ENCODE data around the gene DPF1.
"Not testable (repeated sequence)": the region's sequence is repeated elsewhere in the genome, so short reads cannot be mapped to it uniquely, and the experiment has no call there.

The DPF1 gene

GRCh38 chr19:38250428-38250820 lies 26.4 kb upstream of the DPF1 start:
- no peak for DNase-seq

GRCh38 chr19:38248421-38248820 lies 24.4 kb upstream of the DPF1 start:
- no peak for DNase-seq

- no peak for DNase-seq
These were observed 23.8 kb upstream of the DPF1 start for GRCh38 chr19:38247734-38248268.

- DNase-seq, result no peak
These were observed 23.1 kb upstream of the DPF1 start for GRCh38 chr19:38247126-38247525.

- no peak for DNase-seq
These were observed 21.9 kb upstream of the DPF1 start for GRCh38 chr19:38245826-38246498.

GRCh38 chr19:38243279-38243673 lies 19.3 kb upstream of the DPF1 start:
- no peak for DNase-seq

GRCh38 chr19:38239816-38240215 lies 15.8 kb upstream of the DPF1 start:
- no peak for DNase-seq

GRCh38 chr19:38234615-38235014 lies 10.6 kb upstream of the DPF1 start:
- DNase-seq, result no peak

GRCh38 chr19:38233740-38234251 lies 9.8 kb upstream of the DPF1 start:
- DNase-seq, result peak; percentile 89 to 91

GRCh38 chr19:38231918-38232317 lies 7.9 kb upstream of the DPF1 start:
- DNase-seq, result no peak

GRCh38 chr19:38230506-38231133 lies 6.6 kb upstream of the DPF1 start:
- not testable (repeated sequence) for DNase-seq

- DNase-seq, result peak; percentile 77 to 82
These were observed 5.6 kb upstream of the DPF1 start for GRCh38 chr19:38229585-38230073.

GRCh38 chr19:38228491-38229439 lies 4.7 kb upstream of the DPF1 start:
- DNase-seq, result no peak

GRCh38 chr19:38228005-38228377 lies 4.0 kb upstream of the DPF1 start:
- no peak for DNase-seq

- DNase-seq, result no peak
These were observed 3.4 kb upstream of the DPF1 start for GRCh38 chr19:38227287-38228004.

GRCh38 chr19:38224863-38225218 lies 819 bp upstream of the DPF1 start:
- DNase-seq, result not testable (repeated sequence)

- no peak for DNase-seq
These were observed 407 bp downstream of the DPF1 start for GRCh38 chr19:38223617-38224013.

GRCh38 chr19:38223119-38223523 lies 901 bp downstream of the DPF1 start:
- no peak for DNase-seq

- DNase-seq, result no peak
These were observed 1.8 kb downstream of the DPF1 start for GRCh38 chr19:38221919-38222830.

- no peak for DNase-seq
These were observed 2.6 kb downstream of the DPF1 start for GRCh38 chr19:38221421-38221820.

- DNase-seq, result no peak
These were observed 4.8 kb downstream of the DPF1 start for GRCh38 chr19:38219221-38219620.

All from activated CD4-positive, alpha-beta T cell treated with anti-CD3 and anti-CD28 coated beads, Interleukin-2, amount 50 U/mL, for 48 hours (primary cell).